Esophagus mucosa (tissue), 1 donor: ENCODE measurements around the gene HYLS1. TPM values are rescaled to one million over a fixed set of nuclear protein-coding genes. Genes with fewer than 3 reads are reported as not detected.

ENCODE experiments used
- ATAC-seq: fragments of 200-7000 bp; cut with Tn5 transposase; one replicate; pipeline ENCODE4 v1.9.1; 2020
- total RNA-seq: library from RNA; stranded (reverse); gene quantifications from one replicate; pipeline ENCODE4 v1.2.4, GENCODE V29; 2023
- donor health status: DM: yes; HTN: yes; CAD: no.

The HYLS1 gene
- total RNA-seq, 1 donor from 2014 or later, result 4.6 TPM

GRCh38 chr11:125934473-125934872, 47.0 kb downstream of the HYLS1 start:
- ATAC-seq, result no peak

DNA sequence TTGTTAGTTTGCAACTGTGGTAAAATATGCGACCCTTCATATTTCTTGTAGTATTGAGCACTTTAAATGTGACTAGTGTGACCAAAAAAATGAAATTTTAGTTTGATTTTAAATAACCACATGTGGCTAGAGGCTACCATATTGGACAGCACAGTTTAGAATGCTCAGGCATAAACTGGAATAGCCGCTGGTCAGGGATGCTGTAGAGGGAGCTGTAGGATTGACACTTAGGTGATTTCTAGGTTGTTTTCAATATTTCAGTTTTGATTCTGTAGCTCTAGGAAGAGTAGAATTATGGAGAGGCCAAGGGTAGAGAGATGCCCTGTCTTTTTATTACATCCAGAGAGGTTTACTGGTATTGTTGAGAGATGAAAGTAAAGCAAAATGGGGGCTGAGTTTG, 47.6 kb downstream of the HYLS1 start:
- no peak for ATAC-seq

GRCh38 chr11:125935618-125936199, 48.2 kb downstream of the HYLS1 start:
- no peak for ATAC-seq

- no peak for ATAC-seq
Measured at GRCh38 chr11:125938418-125938817, 51.0 kb downstream of the HYLS1 start.

- ATAC-seq, result no peak
Measured at GRCh38 chr11:125939081-125939521, 51.6 kb downstream of the HYLS1 start.

DNA sequence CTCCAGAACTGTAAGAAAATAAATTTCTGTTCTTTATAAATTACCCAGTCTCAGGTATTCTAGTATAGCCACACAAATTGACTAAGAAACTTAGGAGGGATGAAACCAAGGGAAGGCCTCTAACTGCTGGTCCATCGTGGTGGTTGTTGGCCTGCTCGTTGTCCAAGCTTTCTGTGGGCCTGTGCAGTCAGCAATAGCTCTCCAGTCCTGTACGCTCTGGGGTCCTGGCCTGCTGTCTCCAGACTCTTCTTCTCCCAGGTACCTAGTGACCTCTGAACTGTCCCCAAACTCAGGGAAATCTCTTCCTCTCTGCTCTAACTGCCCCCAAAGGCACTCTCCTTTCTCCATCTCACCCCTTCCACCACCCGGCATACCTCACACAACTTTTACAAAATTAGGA, 52.7 kb downstream of the HYLS1 start:
- no peak for ATAC-seq

DNA sequence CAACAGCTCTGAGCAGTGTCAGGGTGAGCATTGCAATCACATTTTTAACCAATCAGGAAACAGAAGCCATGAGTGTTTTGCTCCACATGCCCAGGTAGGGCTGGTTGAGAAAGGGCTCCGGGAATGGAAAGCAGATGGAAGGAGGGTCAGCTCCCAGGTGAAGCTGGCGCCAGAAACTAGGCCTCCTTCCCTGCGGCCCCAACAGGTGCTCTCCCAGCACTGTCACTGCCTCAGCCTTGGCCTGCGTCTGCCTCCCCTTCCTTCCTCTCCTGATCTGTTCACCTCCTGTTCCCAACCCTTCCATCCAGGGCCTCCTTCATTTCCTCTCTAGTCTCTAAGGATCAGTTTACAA, 53.8 kb downstream of the HYLS1 start:
- ATAC-seq, result no peak

DNA sequence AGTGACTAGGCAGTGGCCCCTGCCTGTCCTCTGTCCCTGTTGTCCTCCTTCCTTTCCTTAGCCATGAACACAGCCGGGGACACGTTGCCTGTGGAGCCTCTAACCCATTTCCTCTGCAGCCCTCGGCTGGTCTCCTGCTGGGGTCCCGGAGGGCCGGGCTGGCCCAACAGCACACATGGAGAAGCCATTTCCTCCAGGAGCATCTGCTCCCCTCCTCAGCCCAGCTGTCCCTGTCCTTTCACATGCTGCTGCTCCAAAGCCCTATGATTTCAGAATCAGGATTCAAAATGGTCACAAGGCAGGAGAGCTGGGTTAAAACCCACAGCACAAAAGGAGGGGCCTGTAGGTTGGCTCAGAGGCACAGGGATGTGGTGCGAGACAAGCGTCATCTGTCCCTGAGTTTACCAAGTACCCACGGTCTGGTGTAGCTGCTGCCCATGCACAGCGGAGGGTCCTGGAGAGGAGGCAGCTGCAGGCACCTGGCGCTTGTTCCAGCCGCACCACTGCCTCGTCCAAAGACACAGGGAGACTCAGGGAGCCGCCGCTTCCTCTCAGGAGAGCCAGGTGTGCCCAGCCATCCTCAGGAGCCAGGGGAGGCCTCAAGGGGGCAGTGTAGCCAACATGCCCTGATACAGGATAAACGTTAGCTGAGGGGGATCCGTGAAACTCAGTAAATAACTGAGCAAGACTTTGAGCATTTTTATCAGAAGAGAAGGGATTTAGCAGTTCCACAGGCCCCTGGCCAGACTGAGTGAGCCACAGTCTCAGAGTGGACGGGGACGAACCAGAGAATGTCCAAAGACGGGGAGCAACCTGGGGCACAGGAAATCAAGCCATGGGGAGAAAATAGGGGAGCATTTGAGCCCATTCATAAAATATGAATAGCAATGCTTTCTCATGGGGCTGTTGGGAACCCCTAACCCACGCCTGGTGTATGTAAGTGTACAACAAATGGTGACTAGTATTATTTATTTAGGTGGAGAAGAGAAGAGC, 54.4 kb downstream of the HYLS1 start:
- ATAC-seq, result peak; percentile 74

GRCh38 chr11:125942771-125943428, 55.4 kb downstream of the HYLS1 start:
- ATAC-seq, result no peak

GRCh38 chr11:125943661-125944349, 56.3 kb downstream of the HYLS1 start:
- no peak for ATAC-seq

GRCh38 chr11:125944350-125945010, 57.0 kb downstream of the HYLS1 start:
- no peak for ATAC-seq

DNA sequence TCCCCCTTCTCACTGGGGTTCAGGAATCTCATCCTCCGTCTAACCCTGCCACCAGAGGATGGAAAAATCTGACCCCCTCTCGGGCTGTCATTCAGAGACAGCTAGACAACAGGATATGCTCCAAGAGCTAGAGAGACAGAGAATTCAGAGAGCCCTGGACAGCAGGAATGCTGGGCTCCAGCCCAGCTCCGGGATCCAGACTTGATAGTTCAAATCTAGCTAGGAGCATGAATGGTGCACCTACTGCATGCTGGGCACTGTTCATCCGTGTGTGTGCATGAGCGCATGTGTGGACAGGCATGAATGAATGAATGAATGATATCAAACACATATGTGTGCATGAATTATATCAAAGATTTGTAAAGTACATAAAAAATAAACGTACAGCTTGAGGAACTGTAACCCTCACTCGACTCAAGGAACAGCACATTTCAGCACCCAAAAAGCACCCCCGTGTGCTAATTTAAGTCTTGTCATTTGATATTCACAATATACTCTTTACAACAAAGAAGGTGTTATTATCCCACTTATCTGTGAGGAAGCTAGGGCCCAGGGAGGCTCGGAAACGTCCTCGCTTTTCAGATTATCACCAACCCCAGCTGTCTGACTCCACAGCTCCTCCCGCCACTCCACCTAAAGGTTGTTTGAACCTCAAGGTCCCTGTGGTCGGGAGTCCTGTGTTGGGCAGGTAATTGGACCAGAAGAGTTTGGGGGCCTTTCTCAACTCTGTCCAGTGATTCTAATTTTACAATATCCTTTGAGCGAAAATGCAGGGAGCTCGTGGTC, 57.7 kb downstream of the HYLS1 start:
- no peak for ATAC-seq

- ATAC-seq, result no peak
Measured at GRCh38 chr11:125945797-125946520, 58.5 kb downstream of the HYLS1 start, which contains the start of gene VSIG10L2. Gene VSIG10L2 (plus strand): TSS chr11:125946044. CDS start chr11:125946056, 12 bp downstream.

GRCh38 chr11:125946712-125947418, 59.4 kb downstream of the HYLS1 start:
- no peak for ATAC-seq

DNA sequence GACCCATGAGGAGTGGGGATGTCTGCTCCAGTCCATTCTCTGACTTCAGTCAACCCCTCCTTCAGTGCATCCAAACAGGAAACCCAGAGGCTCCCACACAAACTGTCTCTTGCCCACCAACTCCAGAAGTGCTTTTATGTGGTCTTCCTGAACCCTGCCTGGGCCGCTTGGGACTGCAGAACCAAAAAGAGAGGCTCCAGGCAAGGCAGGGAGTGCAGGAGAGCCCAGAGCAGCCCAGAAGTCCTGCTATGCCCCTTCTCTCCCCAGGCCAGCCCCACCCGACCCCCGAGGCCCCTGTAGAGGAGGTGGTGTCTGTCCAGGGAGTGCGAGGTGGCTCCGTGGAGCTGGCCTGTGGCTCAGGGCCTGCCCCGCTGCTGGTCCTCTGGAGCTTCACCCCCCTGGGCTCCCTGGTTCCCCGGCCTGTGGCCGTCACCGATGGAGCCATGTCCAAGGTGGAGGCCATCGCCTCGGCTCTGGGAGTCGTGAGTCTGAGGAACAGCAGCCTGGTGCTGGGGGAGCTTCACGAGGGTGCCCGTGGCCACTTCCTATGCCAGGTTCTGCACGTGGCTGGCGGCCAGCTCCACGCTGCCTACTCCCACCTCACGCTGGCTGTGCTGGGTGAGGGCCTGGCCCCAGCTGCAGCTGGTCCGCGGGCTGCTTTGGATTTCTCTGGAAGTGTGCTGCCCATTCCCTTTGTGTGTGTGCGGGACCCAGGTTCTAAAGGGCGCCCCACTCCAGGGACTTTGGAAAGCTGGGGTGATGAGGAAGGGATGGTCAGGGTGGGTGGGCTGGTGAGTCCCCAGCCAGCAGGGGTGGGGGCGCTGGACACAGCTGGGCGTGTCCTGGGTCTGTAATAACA, 60.2 kb downstream of the HYLS1 start:
- no peak for ATAC-seq

GRCh38 chr11:125948278-125949051, 61.0 kb downstream of the HYLS1 start:
- ATAC-seq, result no peak

DNA sequence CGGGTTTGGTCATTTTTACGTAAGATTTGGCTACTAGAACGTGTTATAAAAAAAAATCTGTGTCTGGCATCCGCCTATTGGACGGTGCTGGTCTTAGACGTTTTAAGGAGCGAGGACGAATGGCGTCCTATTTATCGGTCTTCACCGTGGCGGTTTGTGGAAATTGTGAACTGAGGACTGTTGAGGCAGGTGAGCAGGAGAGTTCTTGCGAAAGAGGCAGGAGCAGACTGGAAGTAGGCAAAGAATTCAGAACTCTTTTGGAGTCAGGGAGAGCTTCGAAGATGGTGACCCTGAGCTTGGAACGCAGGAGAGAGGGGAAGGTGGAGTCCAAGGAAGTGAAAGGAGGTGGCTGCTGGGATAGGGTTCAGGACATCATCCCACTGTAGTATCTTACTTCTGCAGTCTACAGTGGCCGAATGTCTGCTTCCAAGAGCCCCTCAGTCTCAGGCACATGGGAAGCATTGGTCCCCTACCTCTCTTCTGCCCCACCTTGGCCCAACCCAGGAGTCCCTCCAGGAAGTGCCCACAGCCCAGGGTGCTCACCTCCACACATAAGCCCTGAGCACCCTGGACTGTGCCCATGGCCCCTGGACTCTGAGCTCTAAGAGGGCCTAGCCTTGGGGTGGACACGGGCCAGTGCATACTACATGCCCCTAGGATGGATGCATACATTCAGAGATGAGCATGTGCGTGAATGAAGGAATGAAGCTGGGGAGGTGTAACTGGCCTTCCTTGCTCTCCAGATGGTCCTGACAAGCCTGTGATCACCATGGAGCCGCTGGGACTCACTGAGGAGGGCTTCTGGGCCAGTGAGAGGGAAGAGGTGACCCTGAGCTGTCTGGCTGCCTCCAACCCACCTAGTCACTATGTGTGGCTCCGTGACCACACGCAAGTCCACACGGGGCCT, 62.1 kb downstream of the HYLS1 start:
- ATAC-seq, result no peak
